ENCODE data around the gene PIGH.

The PIGH gene

GRCh38 chr14:67574806-67575205, 25.3 kb downstream of the PIGH start:
- no peak for DNase-seq (ENCODE audit: low read depth)

GRCh38 chr14:67574156-67574555, 25.9 kb downstream of the PIGH start:
- no peak for DNase-seq (ENCODE audit: low read depth)

- DNase-seq (ENCODE audit: low read depth), result no peak
These were observed 26.6 kb downstream of the PIGH start for GRCh38 chr14:67573228-67574010.

DNA sequence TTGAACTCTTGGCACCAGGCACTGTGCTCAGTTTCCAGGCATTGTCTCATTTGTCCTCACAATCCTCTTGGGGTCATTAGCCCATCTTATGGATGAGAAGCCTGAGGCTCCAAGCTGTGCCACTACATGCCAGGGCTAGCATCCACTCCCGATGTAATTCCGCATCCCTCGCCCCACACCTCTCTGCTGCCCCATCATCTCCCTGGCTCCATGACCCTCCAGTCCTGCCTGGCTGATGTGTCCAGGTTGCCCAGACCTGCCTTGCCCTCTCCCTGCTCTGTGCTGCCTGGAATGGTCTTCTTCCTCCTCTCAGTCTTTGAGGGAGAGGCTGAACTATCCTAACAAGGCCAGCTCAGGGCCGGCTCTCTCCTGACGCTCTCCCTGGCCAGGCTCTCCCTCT, 27.5 kb downstream of the PIGH start:
- no peak for DNase-seq (ENCODE audit: low read depth)

- no peak for DNase-seq (ENCODE audit: low read depth)
These were observed 28.1 kb downstream of the PIGH start for GRCh38 chr14:67571991-67572323.

- DNase-seq (ENCODE audit: low read depth), result peak; percentile 47
These were observed 28.6 kb downstream of the PIGH start for GRCh38 chr14:67571275-67571990.

GRCh38 chr14:67570453-67570852, 29.6 kb downstream of the PIGH start:
- no peak for DNase-seq (ENCODE audit: low read depth)

- no peak for DNase-seq (ENCODE audit: low read depth)
These were observed 30.3 kb downstream of the PIGH start for GRCh38 chr14:67569651-67570290.

- DNase-seq (ENCODE audit: low read depth), result no peak
These were observed 30.9 kb downstream of the PIGH start for GRCh38 chr14:67569011-67569650.

DNA sequence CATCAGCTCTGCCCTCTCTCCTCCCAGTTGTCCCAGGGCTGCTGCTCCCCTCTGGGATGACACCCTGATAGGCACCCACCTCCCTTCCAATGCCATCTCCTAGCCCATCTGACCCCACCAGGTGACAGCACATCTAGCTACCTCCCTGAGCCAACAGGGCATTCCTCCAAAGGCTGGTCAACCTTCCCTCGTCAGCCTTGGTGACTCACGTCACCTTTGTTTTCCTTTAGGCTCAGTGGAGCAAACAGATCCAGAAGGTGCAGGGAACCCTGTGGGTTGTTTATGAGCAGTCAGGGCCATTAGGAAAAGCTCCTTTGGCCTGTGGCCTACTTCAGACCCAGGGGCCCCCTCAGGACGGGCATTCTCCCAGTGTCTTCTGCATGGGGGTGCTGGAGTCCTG, 32.4 kb downstream of the PIGH start:
- DNase-seq (ENCODE audit: low read depth), result no peak

- no peak for DNase-seq (ENCODE audit: low read depth)
These were observed 33.2 kb downstream of the PIGH start for GRCh38 chr14:67566908-67567307.

- DNase-seq (ENCODE audit: low read depth), result no peak
These were observed 35.8 kb downstream of the PIGH start for GRCh38 chr14:67564236-67564635.

DNA sequence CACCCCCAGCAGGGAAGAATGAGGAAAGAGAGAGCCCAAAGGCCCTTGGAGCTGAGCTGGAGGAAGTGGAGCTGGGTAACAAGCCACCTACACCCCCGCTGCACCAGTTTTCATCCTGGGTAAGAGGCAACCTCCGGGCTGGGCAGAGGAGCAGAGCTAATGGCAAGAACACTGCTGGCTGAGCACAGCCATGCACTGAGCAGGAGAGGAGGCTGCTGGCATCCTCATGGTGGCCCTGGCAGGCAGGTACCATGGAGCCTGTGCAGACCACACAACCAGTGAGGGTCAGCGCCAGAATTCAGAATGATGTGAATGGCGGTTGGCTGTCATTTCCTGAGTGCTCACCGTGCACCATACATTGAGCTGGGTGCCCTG, 37.3 kb downstream of the PIGH start:
- DNase-seq (ENCODE audit: low read depth), result no peak

DNA sequence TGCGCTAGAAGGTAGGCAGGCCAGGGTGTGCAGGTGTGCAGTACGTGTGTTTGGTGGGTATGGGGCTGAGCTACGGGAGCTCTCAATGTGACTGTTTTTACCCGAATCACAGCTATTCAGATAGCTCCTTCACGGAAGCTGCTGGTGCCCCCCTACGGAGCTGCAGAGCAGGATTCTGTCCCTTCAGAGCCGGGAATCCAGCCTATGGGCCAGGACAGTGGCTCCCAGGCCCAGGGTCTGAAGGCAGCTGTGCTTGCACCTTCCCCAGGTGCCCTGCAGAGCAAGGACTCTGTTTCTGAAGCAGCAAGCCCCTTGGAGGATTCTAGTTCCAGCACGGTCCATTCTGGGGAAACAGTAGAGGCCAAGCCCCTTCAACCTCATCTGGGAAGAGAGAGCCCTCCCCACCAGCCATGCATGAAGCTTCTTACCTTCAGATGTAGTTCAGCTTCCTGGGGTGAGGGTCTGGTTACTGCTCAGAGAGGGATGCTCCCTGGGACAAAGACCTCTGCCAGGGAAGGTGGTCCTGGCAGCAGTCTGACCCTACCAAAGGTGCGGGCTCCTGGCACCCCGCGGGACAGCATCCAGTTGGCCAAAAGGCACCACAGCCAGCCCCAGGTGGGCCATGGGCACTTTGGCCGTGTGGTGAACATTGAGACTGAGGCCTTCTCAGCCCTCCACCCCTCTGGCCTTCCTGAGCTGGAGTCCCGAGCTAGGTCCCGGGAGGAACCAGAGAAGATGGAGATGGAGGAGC, 37.9 kb downstream of the PIGH start:
- DNase-seq (ENCODE audit: low read depth), result no peak

DNA sequence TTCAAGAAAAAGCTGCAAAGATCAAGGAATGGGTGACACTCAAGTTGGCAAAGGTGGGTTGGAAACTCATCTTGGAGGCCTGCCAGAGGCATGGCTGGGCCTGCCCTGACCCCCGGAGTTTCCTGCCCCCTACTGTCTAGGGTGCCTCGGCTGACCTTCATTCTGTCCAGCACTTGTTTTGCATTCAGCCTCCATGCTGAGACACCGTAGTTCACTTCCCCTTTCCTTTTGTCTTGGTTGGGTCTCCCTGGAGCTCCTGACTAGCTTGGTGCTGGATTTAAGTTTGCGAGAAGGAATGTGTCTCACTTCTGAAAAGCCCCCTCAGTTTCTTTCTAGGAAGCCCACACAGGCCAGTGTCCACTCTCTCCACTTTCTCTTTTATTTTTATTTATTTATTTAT, 40.4 kb downstream of the PIGH start:
- no peak for DNase-seq (ENCODE audit: low read depth)

GRCh38 chr14:67557656-67558055, 42.4 kb downstream of the PIGH start:
- DNase-seq (ENCODE audit: low read depth), result no peak

- no peak for DNase-seq (ENCODE audit: low read depth)
These were observed 43.0 kb downstream of the PIGH start for GRCh38 chr14:67557118-67557517.

- no peak for DNase-seq (ENCODE audit: low read depth)
These were observed 43.4 kb downstream of the PIGH start for GRCh38 chr14:67556671-67557070.

GRCh38 chr14:67555518-67556090, 44.5 kb downstream of the PIGH start:
- no peak for DNase-seq (ENCODE audit: low read depth)

DNA sequence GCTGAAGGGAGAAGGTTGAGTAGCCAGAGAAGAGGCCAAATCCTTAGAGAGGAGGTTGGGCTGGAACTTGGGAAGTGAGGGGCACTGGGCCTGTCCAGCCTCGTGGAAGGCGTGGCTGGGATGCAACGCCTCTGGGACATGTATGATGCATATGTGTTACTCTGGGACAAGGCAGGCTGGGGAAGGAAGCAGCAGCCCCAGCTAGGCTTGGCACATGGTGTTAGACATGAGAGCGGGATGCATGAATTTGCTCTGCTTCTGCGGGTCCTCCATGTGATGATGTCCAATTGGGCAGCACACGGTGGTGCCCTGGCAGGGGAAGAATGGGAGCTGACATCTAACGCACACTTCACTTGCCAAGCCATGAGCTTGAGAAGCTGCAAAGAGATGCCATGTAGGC, 45.7 kb downstream of the PIGH start:
- DNase-seq (ENCODE audit: low read depth), result no peak

- DNase-seq (ENCODE audit: low read depth), result no peak
These were observed 46.5 kb downstream of the PIGH start for GRCh38 chr14:67553547-67553946.

- DNase-seq (ENCODE audit: low read depth), result no peak
These were observed 48.1 kb downstream of the PIGH start for GRCh38 chr14:67551940-67552339.

Data from stimulated activated CD4-positive, alpha-beta T cell treated with anti-CD3 and anti-CD28 coated beads, Interleukin-2, amount 100 ng/mL, for 4 hours (primary cell).